ENCODE data around the gene CLCN5.

The CLCN5 gene

DNA sequence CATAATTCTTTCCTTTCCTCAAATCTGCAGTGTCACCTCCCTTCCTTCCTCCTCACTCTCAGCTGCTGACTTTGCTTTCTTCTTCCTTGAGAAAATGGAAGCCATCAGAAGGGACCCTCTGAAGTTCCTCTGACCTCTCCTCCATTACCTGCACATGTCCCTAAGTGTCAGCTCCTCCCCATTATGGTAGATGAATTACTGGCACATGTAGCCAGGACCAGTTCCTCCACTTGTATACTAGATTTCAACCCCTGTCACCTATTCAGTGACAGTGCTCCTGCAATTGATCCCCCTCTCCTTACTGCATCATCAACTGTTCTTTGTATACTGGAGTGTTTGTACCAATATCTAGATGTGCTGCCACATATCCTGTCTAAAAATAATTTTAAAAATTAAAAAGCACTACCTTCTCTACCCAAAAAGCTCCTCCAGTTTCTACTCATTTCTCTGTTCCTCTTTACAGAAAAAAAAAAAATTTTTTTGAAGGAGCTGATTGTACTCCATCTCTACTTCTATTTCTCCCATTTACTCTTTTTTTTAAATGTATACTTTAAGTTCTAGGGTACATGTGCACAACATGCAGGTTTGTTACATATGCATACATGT, 78.6 kb downstream of the CLCN5 start:
- Histone ChIP-seq H3K36me3 (ENCODE audit: insufficient read depth, low read length) (no peaks in the 10 kb centered on the region), H3K27ac (ENCODE audit: low read length) (no peak overlapping the region), H3K79me2 (ENCODE audit: insufficient read depth, low read length) (no peaks in the 10 kb centered on the region), H3K4me2 (ENCODE audit: insufficient read depth, low read length) (no peak overlapping the region), H3K27me3 (ENCODE audit: insufficient read depth, low read length, poor library complexity) (no peaks in the 10 kb centered on the region), H3K9me3 (ENCODE audit: insufficient read depth, low read length, severe bottlenecking) (no peaks in the 10 kb centered on the region), H3K4me1 (ENCODE audit: insufficient read depth, low read length) (no peaks in the 10 kb centered on the region), H3K9ac (ENCODE audit: low read depth, low read length) (no peak overlapping the region), H4K20me1 (ENCODE audit: insufficient read depth, low read length) (no peaks in the 10 kb centered on the region), H3K4me3 (ENCODE audit: low read depth in 1 of 2, low read length in 2 of 2) (no peak overlapping the region), H2AFZ (ENCODE audit: low read depth, low read length) (no peak overlapping the region)
- DNase-seq (no peak), ATAC-seq (ENCODE audit: insufficient read depth, low read depth) (no peak)
- no peak for TF ChIP-seq EZH2 (IDR thresholded peaks at IDR 0.05; ENCODE audit: borderline replicate concordance, low read depth, low read length, severe bottlenecking)
- TF ChIP-seq, protein P1, sequence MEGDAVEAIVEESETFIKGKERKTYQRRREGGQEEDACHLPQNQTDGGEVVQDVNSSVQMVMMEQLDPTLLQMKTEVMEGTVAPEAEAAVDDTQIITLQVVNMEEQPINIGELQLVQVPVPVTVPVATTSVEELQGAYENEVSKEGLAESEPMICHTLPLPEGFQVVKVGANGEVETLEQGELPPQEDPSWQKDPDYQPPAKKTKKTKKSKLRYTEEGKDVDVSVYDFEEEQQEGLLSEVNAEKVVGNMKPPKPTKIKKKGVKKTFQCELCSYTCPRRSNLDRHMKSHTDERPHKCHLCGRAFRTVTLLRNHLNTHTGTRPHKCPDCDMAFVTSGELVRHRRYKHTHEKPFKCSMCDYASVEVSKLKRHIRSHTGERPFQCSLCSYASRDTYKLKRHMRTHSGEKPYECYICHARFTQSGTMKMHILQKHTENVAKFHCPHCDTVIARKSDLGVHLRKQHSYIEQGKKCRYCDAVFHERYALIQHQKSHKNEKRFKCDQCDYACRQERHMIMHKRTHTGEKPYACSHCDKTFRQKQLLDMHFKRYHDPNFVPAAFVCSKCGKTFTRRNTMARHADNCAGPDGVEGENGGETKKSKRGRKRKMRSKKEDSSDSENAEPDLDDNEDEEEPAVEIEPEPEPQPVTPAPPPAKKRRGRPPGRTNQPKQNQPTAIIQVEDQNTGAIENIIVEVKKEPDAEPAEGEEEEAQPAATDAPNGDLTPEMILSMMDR (IDR thresholded peaks at IDR 0.05; ENCODE audit: borderline replicate concordance, extremely low read depth, low read length, poor library complexity, severe bottlenecking), result no peak

DNA sequence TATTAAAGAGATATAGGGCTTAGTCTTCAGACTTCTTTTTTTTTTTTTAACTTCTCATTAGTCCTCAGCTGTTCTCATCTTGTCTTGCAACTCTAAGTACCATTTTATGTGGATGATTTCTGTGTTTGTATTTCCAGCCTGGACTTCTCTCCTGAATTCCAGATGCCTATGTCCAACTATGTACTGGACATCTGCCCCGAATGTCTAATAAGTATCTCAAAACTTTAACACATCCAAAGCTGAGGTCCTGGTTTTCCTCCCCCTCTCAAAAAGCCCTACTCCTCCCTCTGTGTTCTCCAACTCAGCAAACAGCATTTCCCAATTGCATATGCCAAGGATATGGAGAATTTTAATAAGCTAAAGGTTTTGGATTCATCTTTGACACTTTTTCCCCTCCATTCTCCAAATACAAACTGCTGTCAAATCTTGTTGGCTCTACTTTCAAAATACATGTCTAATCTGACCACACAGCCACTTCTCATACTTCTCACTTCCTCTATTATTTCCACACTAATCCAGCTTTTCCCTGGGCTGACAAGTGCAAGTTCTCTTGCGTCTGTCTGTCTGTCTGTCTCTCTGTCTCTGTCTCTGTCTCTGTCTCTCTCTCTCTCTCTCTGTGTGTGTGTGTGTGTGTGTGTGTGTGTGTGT, 79.8 kb downstream of the CLCN5 start:
- H3K4me2 ChIP-seq (ENCODE audit: insufficient read depth, low read length), result no peak overlapping the region
- no peaks in the 10 kb centered on the region for H3K4me1 ChIP-seq (ENCODE audit: insufficient read depth, low read length)
- TF ChIP-seq, protein P1 (IDR thresholded peaks at IDR 0.05; ENCODE audit: borderline replicate concordance, extremely low read depth, low read length, poor library complexity, severe bottlenecking), result no peak
- no peak for TF ChIP-seq EZH2 (IDR thresholded peaks at IDR 0.05; ENCODE audit: borderline replicate concordance, low read depth, low read length, severe bottlenecking)
- H3K36me3 ChIP-seq (ENCODE audit: insufficient read depth, low read length), result no peaks in the 10 kb centered on the region
- no peak overlapping the region for H3K4me3 ChIP-seq (ENCODE audit: low read depth in 1 of 2, low read length in 2 of 2)
- H2AFZ ChIP-seq (ENCODE audit: low read depth, low read length), result no peak overlapping the region
- H4K20me1 ChIP-seq (ENCODE audit: insufficient read depth, low read length), result no peaks in the 10 kb centered on the region
- DNase-seq, result no peak
- ATAC-seq (ENCODE audit: insufficient read depth, low read depth), result no peak
- no peaks in the 10 kb centered on the region for H3K79me2 ChIP-seq (ENCODE audit: insufficient read depth, low read length)
- no peaks in the 10 kb centered on the region for H3K27me3 ChIP-seq (ENCODE audit: insufficient read depth, low read length, poor library complexity)
- H3K9ac ChIP-seq (ENCODE audit: low read depth, low read length), result no peak overlapping the region
- no peaks in the 10 kb centered on the region for H3K9me3 ChIP-seq (ENCODE audit: insufficient read depth, low read length, severe bottlenecking)
- no peak overlapping the region for H3K27ac ChIP-seq (ENCODE audit: low read length)

DNA sequence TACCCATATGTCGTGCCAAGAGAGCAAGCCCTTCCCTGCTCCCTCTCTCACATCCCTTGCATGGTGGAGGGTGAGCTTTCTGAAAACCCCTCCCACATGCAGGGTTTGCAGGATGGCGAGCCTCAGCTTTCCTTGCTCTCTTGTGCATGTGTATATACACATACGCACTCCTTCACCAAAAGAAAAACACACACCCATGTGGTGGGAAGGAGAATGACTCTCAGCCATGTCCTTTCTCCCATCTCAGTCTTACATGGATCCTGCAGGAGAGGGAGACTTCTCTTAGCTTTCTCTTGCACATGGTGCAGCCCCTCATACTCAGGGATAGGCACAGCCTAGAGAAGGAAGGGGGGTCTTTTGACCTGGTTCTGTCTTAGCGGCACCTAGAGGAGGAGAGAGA, 81.1 kb downstream of the CLCN5 start:
- H3K4me2 ChIP-seq (ENCODE audit: insufficient read depth, low read length), result no peak overlapping the region
- no peaks in the 10 kb centered on the region for H3K9me3 ChIP-seq (ENCODE audit: insufficient read depth, low read length, severe bottlenecking)

More for the DNA sequence above, 81.1 kb downstream of the CLCN5 start:
- no peak overlapping the region for H3K4me3 ChIP-seq (ENCODE audit: low read depth in 1 of 2, low read length in 2 of 2)
- DNase-seq (no peak), ATAC-seq (ENCODE audit: insufficient read depth, low read depth) (no peak)
- no peaks in the 10 kb centered on the region for H4K20me1 ChIP-seq (ENCODE audit: insufficient read depth, low read length)
- no peaks in the 10 kb centered on the region for H3K36me3 ChIP-seq (ENCODE audit: insufficient read depth, low read length)
- TF ChIP-seq EZH2 (IDR thresholded peaks at IDR 0.05; ENCODE audit: borderline replicate concordance, low read depth, low read length, severe bottlenecking), result no peak
- TF ChIP-seq, protein P1 (IDR thresholded peaks at IDR 0.05; ENCODE audit: borderline replicate concordance, extremely low read depth, low read length, poor library complexity, severe bottlenecking), result no peak
- H3K79me2 ChIP-seq (ENCODE audit: insufficient read depth, low read length), result no peaks in the 10 kb centered on the region
- H3K27ac ChIP-seq (ENCODE audit: low read length), result no peak overlapping the region
- no peak overlapping the region for H2AFZ ChIP-seq (ENCODE audit: low read depth, low read length)
- no peaks in the 10 kb centered on the region for H3K4me1 ChIP-seq (ENCODE audit: insufficient read depth, low read length)
- H3K9ac ChIP-seq (ENCODE audit: low read depth, low read length), result no peak overlapping the region
- no peaks in the 10 kb centered on the region for H3K27me3 ChIP-seq (ENCODE audit: insufficient read depth, low read length, poor library complexity)

Data from DND-41 (cell line).